OCI-LY3 (cell line): ENCODE data around the gene AP4S1.
"Not testable (repeated sequence)": the region's sequence is repeated elsewhere in the genome, so short reads cannot be mapped to it uniquely, and the experiment has no call there.

Experiments used
- H2AFZ ChIP-seq: fragments of 200-600, 300-600 bp; shearing (Covaris generic); 2 replicates; pipeline ENCODE4 v1.6.0; 2014; ENCODE audit warnings: antibody characterized with exemption, low read depth, low read length
- H3K27ac ChIP-seq: fragments of 200-600, 300-600 bp; sonication (generic); 2 replicates; pipeline ENCODE4 v1.5.1; 2014; ENCODE audit warnings: mild to moderate bottlenecking, low read length, moderate library complexity, mixed read lengths
- H3K27me3 ChIP-seq: fragments of 200-600, 300-600 bp; sonication (generic); 2 replicates; pipeline ENCODE4 v1.6.1; 2014; ENCODE audit warnings: low read depth, low read length, mixed read lengths
- H3K36me3 ChIP-seq: fragments of 200-600, 300-600 bp; sonication (generic); replicated peaks from 2 replicates; pipeline ENCODE3; 2014; ENCODE audit warnings: low read depth, low read length, mixed read lengths
- H3K4me1 ChIP-seq: fragments of 300-600, 200-600 bp; sonication (generic); 2 replicates; pipeline ENCODE4 v1.6.1; 2014; ENCODE audit warnings: low read length, mixed read lengths
- H3K4me2 ChIP-seq: fragments of 200-600, 300-600 bp; sonication (generic); 2 replicates; pipeline ENCODE4 v1.6.1; 2014; ENCODE audit warnings: low read length, mixed read lengths
- H3K4me3 ChIP-seq: fragments of 300-600, 200-600 bp; sonication (generic); 2 replicates; pipeline ENCODE4 v1.5.1; 2014; ENCODE audit warnings: antibody characterized with exemption, mild to moderate bottlenecking, low read length, moderate library complexity
- H3K79me2 ChIP-seq: fragments of 300-600, 200-600 bp; shearing (Covaris generic); 2 replicates; pipeline ENCODE4 v1.6.1; 2014; ENCODE audit warnings: mild to moderate bottlenecking, low read length, mixed read lengths
- H3K9ac ChIP-seq: fragments of 300-600, 200-600 bp; shearing (Covaris generic); 2 replicates; pipeline ENCODE4 v1.6.0; 2014; ENCODE audit warnings: mild to moderate bottlenecking, low read length, moderate library complexity
- H3K9me3 ChIP-seq: fragments of 200-600, 300-600 bp; shearing (Covaris generic); 2 replicates; pipeline ENCODE4 v1.6.1; 2014; ENCODE audit warnings: low read length, mixed read lengths; ENCODE audit not compliant: insufficient read depth
- H4K20me1 ChIP-seq: fragments of 200-600, 300-600 bp; sonication (generic); 2 replicates; pipeline ENCODE4 v1.6.1; 2016; ENCODE audit warnings: low read length, mixed read lengths; ENCODE audit not compliant: insufficient read depth
- EZH2phosphoT487 ChIP-seq: fragments of 200-600 bp; shearing (Covaris generic); IDR thresholded peaks from 2 replicates; pipeline ENCODE4 v1.6.1; 2018; ENCODE audit warnings: antibody characterized with exemption, mixed run types, low read depth
- TF ChIP-seq, protein P1 (sequence below): fragments of 200-600, 300-600 bp; sonication (generic); IDR thresholded peaks from 2 replicates; pipeline ENCODE4 v1.5.1; 2014; ENCODE audit warnings: antibody characterized with exemption, low read length, low read depth

The AP4S1 gene

DNA sequence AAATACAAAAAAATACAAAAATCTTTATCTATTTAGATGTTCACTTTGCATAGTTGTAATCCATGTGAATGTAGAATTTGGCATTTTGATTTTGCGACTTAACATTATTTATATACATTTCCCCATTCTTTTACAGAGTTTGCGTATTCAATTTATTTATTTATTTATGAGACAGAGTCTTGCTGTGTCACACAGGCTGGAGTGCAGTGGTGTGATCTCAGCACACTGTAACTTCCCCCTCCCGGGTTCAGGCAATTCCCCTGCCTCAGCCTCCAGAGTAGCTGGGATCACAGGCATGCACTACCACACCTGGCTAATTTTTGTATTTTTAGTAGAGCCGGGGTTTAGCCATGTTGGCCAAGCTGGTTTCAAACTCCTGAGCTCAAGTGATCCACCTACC lies 26.1 kb downstream of the AP4S1 start:
- Histone ChIP-seq H3K9me3 (no peaks in the 10 kb centered on the region), H3K27ac (no peak overlapping the region), H4K20me1 (no peaks in the 10 kb centered on the region), H3K79me2 (no peaks in the 10 kb centered on the region), H3K36me3 (no peaks in the 10 kb centered on the region), H2AFZ (no peak overlapping the region), H3K4me3 (no peak overlapping the region), H3K9ac (no peak overlapping the region), H3K4me1 (no peaks in the 10 kb centered on the region), H3K4me2 (no peak overlapping the region), H3K27me3 (no peaks in the 10 kb centered on the region)
- no peak for TF ChIP-seq EZH2phosphoT487
- TF ChIP-seq, protein P1, sequence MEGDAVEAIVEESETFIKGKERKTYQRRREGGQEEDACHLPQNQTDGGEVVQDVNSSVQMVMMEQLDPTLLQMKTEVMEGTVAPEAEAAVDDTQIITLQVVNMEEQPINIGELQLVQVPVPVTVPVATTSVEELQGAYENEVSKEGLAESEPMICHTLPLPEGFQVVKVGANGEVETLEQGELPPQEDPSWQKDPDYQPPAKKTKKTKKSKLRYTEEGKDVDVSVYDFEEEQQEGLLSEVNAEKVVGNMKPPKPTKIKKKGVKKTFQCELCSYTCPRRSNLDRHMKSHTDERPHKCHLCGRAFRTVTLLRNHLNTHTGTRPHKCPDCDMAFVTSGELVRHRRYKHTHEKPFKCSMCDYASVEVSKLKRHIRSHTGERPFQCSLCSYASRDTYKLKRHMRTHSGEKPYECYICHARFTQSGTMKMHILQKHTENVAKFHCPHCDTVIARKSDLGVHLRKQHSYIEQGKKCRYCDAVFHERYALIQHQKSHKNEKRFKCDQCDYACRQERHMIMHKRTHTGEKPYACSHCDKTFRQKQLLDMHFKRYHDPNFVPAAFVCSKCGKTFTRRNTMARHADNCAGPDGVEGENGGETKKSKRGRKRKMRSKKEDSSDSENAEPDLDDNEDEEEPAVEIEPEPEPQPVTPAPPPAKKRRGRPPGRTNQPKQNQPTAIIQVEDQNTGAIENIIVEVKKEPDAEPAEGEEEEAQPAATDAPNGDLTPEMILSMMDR: no peak

DNA sequence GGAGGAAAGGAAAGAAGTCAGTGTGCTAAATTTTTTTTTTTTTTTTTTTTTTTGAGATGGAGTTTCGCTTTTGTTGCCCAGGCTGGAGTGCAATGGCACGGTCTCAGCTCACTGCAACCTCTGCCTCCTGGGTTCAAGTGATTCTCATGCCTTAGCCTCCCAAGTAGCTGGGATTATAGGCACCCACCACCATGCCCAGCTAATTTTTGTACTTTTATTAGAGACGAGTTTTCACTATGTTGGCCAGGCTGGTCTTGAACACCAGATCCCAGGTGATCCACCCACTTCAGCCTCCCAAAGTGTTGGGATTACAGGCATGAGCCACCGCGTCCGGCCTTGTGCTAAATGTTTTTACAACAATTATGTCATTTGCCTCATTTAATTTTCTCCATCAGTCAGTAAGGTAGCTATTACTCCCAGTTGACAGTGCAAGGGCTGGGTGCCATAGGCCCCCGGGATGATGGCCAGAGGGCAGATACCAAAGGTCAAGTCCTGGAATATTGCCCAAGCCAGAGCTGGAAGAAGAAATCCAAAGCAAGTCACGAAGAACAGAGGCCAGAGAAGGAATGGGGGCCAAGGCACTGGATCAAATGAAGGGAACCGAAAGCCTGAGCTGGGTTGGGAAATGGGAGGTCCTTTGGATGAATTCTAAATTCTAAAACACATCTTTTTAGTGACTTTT lies 27.6 kb downstream of the AP4S1 start:
- not testable (repeated sequence) for H3K4me3 ChIP-seq, H3K27ac ChIP-seq, H3K4me1 ChIP-seq, H3K27me3 ChIP-seq, H4K20me1 ChIP-seq, H3K9ac ChIP-seq, H3K9me3 ChIP-seq, H2AFZ ChIP-seq, H3K4me2 ChIP-seq, H3K36me3 ChIP-seq, H3K79me2 ChIP-seq

DNA sequence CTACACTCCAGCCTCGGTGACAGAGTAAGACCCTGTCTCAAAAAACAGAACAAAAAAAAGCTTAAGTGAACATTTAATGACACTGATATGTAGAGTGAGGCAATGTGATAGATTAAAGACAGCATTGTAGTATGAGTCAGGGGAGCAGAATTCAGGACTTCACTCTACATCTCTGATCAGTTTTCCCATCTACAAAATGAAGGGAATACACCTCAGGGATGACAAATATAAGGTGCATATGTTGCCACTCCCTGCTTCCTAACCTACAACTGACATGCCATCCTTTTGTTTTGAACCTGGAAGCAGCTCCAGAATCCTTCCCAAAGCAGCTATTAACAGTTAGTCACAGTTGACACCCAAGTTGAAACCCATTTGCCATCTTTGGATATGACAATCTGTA lies 31.6 kb downstream of the AP4S1 start:
- H3K27me3 ChIP-seq: no peaks in the 10 kb centered on the region
- no peaks in the 10 kb centered on the region for H3K79me2 ChIP-seq
- H3K4me1 ChIP-seq: no peaks in the 10 kb centered on the region
- H3K27ac ChIP-seq: no peak overlapping the region
- no peak overlapping the region for H3K4me3 ChIP-seq
- no peak overlapping the region for H3K4me2 ChIP-seq
- H3K9ac ChIP-seq: no peak overlapping the region
- H3K36me3 ChIP-seq: no peaks in the 10 kb centered on the region
- TF ChIP-seq, protein P1: no peak
- no peak for TF ChIP-seq EZH2phosphoT487
- H4K20me1 ChIP-seq: no peaks in the 10 kb centered on the region
- H3K9me3 ChIP-seq: no peaks in the 10 kb centered on the region
- no peak overlapping the region for H2AFZ ChIP-seq

DNA sequence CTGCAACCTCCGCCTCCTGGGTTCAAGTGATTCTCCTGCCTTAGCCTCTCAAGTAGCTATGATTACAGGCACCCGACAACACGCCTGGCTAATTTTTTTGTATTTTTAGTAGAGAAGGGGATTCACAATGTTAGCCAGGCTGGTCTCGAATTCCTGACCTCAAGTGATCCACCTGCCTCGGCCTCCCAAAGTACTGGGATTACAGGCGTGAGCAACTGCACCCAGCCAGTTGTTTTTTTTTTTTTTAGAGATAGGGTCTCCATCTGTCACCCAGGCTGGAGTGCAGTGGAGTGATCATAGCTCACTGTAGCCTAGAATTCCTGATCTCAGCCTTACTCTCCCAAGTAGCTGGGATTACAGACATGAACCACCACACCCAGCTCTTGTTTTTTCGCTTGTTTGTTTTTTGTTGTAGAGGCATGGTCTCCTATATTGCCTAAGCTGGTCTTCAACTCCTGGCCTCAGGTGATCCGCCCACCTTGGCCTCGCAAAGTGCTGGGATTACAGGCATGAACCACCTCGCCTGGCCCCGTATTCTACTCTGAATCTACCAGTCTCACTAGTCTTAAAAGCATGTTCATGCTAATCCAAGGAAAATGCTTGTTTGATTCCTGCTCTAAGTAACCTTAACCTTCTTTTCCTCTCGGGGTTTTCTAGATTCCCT lies 32.4 kb downstream of the AP4S1 start:
- H4K20me1 ChIP-seq: no peaks in the 10 kb centered on the region
- H3K9me3 ChIP-seq: no peaks in the 10 kb centered on the region
- no peak overlapping the region for H2AFZ ChIP-seq
- H3K36me3 ChIP-seq: no peaks in the 10 kb centered on the region
- no peak overlapping the region for H3K4me2 ChIP-seq
- H3K27me3 ChIP-seq: no peaks in the 10 kb centered on the region
- H3K79me2 ChIP-seq: no peaks in the 10 kb centered on the region
- no peak overlapping the region for H3K4me3 ChIP-seq
- no peak overlapping the region for H3K27ac ChIP-seq
- H3K9ac ChIP-seq: no peak overlapping the region
- TF ChIP-seq, protein P1: no peak
- no peak for TF ChIP-seq EZH2phosphoT487
- H3K4me1 ChIP-seq: no peaks in the 10 kb centered on the region
